ENCODE results near the gene CRYBB2.
"Not testable (repeated sequence)": the region's sequence is repeated elsewhere in the genome, so short reads cannot be mapped to it uniquely, and the experiment has no call there.

The CRYBB2 gene

DNA sequence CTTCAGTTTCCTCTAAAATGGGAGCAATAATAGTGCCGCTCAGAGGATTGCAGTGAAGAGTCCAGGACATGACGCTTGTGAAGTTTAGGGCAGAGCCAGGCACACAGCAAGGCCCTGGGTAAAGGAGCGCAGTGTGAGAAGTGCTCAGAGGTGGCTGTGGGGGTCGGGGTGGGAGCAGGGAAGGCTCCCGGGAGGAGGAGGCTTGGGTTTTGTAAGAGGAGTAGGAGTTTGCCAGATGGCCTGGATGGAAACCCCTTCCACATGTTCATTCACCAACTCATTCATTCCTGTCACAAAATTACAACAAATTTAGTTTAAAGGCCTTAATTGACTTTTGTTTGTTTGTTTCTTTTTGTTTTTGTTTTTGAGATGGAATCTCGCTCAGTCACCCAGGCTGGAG, 17.0 kb downstream of the CRYBB2 start:
- no peak for DNase-seq

DNA sequence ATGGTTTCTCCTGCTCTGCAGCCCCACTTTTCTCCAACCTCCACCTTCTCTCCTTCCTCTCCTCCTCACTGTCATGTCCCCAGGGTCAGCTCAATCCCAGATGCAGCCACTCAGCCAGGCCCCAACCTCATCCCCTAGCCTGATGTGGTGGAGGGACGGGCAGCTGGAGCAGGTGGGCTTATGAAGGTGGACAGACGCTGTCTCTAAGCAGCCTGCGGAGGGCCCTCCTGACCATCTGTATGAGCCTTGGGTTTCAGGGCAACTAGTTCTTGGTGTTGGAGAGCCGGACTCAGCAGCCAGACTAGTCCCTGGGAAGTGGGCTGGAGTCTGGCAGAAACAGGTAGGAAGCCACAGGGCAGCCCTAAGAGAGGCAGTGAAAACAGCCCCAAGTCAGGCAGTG, 18.1 kb downstream of the CRYBB2 start:
- no peak for DNase-seq

DNA sequence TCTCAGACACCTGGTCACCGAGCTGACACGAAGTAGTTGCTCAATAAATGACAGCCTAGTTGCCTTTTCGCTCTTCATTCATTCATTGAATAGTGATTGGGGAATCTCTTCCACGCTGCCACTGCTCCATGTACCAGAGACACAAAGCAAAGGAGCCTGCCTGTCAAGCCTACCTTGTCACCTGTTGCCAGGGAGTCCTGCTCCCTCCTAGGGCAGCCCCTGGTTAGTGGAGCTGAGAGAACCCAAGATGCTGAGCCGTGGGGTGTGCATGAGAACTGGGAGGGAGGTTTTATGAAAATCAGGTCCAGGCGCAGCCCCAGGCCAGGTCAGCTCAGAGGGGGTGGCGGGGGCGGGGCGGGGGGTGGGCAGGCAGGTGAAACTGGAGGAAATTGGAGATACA, 18.6 kb downstream of the CRYBB2 start:
- DNase-seq: not testable (repeated sequence)

DNA sequence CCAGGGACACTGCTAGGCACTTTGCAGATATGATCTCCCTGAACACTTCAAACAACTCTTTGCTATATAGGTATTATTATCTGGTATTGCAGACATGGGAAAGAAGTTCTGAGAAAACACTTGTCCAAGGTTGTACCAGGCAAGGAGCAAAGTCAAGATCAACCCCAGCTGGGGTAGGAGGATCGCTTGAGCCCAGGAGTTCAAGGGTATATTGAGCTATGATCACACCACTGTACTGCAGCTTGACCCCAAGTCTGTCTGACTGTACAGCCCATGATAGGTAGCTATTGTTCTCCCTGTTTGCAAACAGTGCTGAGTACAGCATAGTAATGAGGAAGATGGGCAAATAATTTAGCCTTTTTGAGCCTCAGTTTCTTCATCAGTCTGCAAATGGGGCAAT, 35.7 kb downstream of the CRYBB2 start:
- not testable (repeated sequence) for DNase-seq

DNA sequence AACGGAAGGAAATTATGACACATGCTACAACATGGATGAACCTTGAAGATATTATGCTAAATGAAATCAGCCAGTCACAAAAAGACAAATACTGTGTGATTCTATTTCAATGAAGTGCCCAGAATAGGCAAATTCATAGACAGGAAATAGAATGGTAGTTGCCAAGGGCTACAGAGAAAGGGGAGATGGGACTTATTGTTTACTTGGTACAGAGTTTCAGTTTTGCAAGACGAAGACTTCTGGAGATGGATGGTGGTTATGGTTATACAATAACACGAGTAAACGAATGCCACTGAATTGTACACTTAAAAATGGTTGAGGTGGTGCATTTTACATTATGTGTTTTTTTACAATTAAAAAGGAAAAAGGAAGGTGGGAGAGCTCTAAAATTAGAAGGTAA, 48.1 kb downstream of the CRYBB2 start:
- not testable (repeated sequence) for DNase-seq

DNA sequence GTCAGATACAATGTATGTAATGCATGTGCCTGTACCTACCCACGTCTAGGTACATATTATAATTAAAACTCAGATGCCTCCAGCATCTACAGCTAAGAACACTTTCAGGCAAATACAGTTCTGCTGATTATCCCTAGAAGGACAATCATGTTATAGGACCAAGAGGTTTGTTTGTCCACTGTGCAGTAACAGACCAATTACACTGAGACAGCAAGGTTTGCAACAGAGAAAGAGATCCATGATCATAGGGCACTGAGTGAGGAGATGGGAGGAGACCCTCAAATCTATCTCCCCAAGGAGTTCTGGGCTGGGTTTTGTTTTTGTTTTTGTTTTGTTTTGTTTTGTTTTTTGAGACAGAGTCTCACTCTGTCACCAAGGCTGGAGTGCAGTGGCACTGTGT, 49.5 kb downstream of the CRYBB2 start:
- DNase-seq: not testable (repeated sequence)

DNA sequence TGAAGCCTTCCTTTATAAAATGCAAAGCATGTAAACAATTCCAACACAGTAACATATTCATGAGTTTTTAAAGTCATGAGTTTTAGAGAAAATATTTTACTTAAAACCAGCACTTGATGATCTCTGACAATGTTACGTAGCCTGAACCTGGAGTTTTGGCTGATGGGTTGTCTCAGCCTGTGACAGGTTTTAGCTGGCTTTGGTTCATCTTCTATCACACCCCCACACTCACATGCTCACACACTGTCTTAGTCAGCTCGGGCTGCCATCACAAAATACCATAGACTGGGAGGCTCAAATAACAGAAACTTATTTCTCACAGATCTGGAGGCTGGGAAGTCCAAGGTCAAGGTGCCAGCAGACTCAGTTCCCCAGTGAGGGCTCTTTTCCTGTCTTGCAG, 50.6 kb downstream of the CRYBB2 start:
- not testable (repeated sequence) for DNase-seq

DNA sequence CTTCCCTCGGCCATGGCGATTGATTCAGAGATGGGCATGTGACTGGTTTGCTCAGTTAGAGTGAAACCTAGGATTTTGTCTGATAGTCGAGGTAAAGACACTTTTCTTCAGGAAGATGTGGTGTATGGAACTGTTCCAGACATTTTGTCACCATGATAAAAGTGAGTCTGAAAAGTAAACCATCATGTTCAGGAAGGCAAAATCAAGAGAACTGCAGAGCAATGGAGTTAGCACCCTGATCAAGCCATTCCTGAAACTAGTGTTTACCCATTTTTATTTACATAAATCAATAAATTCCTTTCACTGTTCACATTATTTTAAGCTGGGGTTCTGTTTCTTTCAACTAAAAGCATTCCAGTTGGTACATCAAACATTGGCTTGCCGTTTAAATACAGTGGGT, 53.8 kb downstream of the CRYBB2 start:
- DNase-seq: not testable (repeated sequence)

DNA sequence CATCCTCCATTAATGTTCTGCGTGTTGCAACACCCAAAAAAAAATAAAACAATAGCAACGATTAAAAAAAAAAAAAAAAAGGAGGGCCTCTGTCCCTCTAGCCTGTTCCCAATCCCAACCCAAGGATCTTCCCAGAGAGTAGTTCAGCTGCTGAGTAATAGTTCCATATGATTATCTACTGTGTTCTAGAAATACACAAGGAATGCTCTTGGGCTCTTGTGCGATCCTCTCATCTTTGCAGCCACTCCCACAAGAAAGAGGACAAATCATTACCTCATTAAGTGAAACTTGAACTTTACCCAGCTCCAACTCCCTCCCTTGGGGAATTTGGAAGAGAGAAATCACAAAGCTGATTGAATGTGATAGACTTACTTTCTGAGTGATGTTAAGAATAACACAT, 54.5 kb downstream of the CRYBB2 start:
- not testable (repeated sequence) for DNase-seq

DNA sequence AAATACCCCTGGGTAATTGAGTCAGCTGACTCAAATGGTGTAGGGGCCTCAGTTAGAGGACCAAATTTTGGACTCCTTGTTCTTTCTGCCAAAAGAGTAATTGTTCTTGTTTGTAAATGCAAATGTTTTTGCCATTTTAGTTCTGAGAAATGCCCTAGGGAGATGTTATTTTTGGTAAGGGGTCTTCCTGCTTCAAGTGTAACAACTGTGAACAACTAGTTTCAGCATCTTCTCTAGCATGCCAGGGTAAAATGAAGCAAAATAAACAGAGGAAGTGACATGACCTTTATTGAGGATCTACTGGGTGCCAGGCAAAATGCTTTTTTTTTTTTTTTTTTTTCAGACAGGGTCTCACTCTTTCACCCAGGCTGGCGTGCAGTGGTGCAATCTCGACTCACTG, 60.7 kb downstream of the CRYBB2 start:
- DNase-seq: not testable (repeated sequence)
